Endothelial cell of umbilical vein (primary cell): ENCODE results near the gene SPTBN4. TPM values are rescaled to one million over a fixed set of nuclear protein-coding genes. Genes with fewer than 3 reads are reported as not detected.

Experiments used
- BruUV-seq: library from RNA; stranded (reverse); fragments of 400-500 nt; replicated peaks from 2 replicates; lab custom pipeline; 2021; lab: Mats Ljungman, UMichigan
- CTCF ChIA-PET: fragments of 300-600, 350-600 bp; sonication (Branson Sonifier 250); formaldehyde crosslinking; loops from one replicate; lab custom pipeline; 2021; ENCODE audit warnings: antibody characterized with exemption, inconsistent platforms; lab: Charles Lee
- POLR2A ChIA-PET: fragments of 300-600, 350-600 bp; sonication (Branson Sonifier 250); formaldehyde crosslinking; loops from one replicate; lab custom pipeline; 2021; ENCODE audit warnings: antibody characterized with exemption, inconsistent platforms; lab: Charles Lee
- DNase-seq: peaks from one replicate; pipeline ENCODE4 v3.0.0-alpha.2; 2011; ENCODE audit warnings: low read depth, low spot score
- FAIRE-seq: peaks from 2 replicates; lab custom pipeline; 2011; peaks lifted over from hg19 to GRCh38; lab: Jason Lieb, UNC
- H2AFZ ChIP-seq: 2 replicates; pipeline ENCODE4 v1.6.0; 2012; ENCODE audit warnings: low read depth, low read length, control low read depth, inconsistent platforms
- H3K27ac ChIP-seq: 2 replicates; pipeline ENCODE4 v1.5.1; 2011; ENCODE audit warnings: low read depth, mild to moderate bottlenecking, control low read depth, low read length, moderate library complexity; ENCODE audit not compliant: insufficient read depth
- H3K27me3 ChIP-seq, 2 experiments: 2 replicates each; pipeline versions ENCODE4 v1.6.0 to v1.6.1; 2011; ENCODE audit warnings: low read length in 2 of 2, mixed read lengths in 1 of 2; ENCODE audit not compliant: control insufficient read depth in 2 of 2, insufficient read depth in 2 of 2
- H3K36me3 ChIP-seq, 2 experiments: 2 replicates in 1 of 2; 3 replicates in 1 of 2; pipeline ENCODE4 v1.5.1; 2011; ENCODE audit warnings: low read length in 2 of 2, mild to moderate bottlenecking in 1 of 2, moderate library complexity in 1 of 2; ENCODE audit not compliant: control insufficient read depth in 2 of 2, insufficient read depth in 2 of 2; ENCODE audit errors: extremely low read depth in 1 of 2
- H3K4me1 ChIP-seq: 3 replicates; pipeline ENCODE4 v1.5.1; 2011; ENCODE audit warnings: mild to moderate bottlenecking, low read length; ENCODE audit not compliant: control insufficient read depth, insufficient read depth; ENCODE audit errors: extremely low read depth
- H3K4me2 ChIP-seq: 2 replicates; pipeline ENCODE4 v1.6.1; 2011; ENCODE audit warnings: low read length, control low read depth, mixed read lengths; ENCODE audit not compliant: insufficient read depth
- H3K4me3 ChIP-seq, 3 experiments: fragments of 200-600 bp in 1 of 3; sonication (generic), shearing (Covaris generic) in 1 of 3; replicated peaks in 1 of 3; 2 replicates each; pipeline ENCODE4 v1.5.1; 2011 to 2016; ENCODE audit warnings: control low read depth in 3 of 3, low read length in 3 of 3, mild to moderate bottlenecking in 2 of 3, inconsistent platforms in 1 of 3, low read depth in 1 of 3, moderate library complexity in 1 of 3; ENCODE audit not compliant: insufficient read depth in 1 of 3
- H3K79me2 ChIP-seq: 2 replicates; pipeline ENCODE4 v1.6.0; 2012; ENCODE audit warnings: low read length, inconsistent platforms; ENCODE audit not compliant: control insufficient read depth, insufficient read depth
- H3K9ac ChIP-seq: replicated peaks from 2 replicates; pipeline ENCODE3; 2011; ENCODE audit warnings: low read length, control low read depth; ENCODE audit not compliant: insufficient read depth; ENCODE audit errors: extremely low read depth
- H3K9me1 ChIP-seq: replicated peaks from 3 replicates; pipeline ENCODE4 v1.6.0; 2011; ENCODE audit warnings: mild to moderate bottlenecking, low read length; ENCODE audit not compliant: control insufficient read depth, insufficient read depth; ENCODE audit errors: extremely low read depth
- H3K9me3 ChIP-seq: replicated peaks from 2 replicates; pipeline ENCODE4 v1.5.1; 2012; ENCODE audit warnings: low read length, inconsistent platforms; ENCODE audit not compliant: control insufficient read depth, insufficient read depth
- H4K20me1 ChIP-seq: replicated peaks from 2 replicates; pipeline ENCODE3; 2011; ENCODE audit warnings: mild to moderate bottlenecking, low read length; ENCODE audit not compliant: control insufficient read depth, insufficient read depth; ENCODE audit errors: extremely low read depth
- EZH2 ChIP-seq: IDR thresholded peaks from 2 replicates; pipeline ENCODE4 v1.6.1; 2012; ENCODE audit warnings: borderline replicate concordance, low read depth, mild to moderate bottlenecking, moderate library complexity, low read length, inconsistent platforms; ENCODE audit not compliant: severe bottlenecking
- GATA2 ChIP-seq: IDR thresholded peaks from 2 replicates; pipeline ENCODE4 v1.7.0; 2011; ENCODE audit warnings: low read depth, mild to moderate bottlenecking, moderate library complexity, mixed read lengths, low read length; ENCODE audit not compliant: insufficient read length, insufficient read depth
- MYC ChIP-seq: IDR thresholded peaks from one replicate; pipeline ENCODE4 v1.6.1; 2011; ENCODE audit warnings: mild to moderate bottlenecking, low read depth, low read length
- POLR2A ChIP-seq: IDR thresholded peaks from 2 replicates; pipeline ENCODE4 v1.6.1; 2012; ENCODE audit warnings: low read depth, mild to moderate bottlenecking, control low read depth, low read length
- POLR2AphosphoS5 ChIP-seq: IDR thresholded peaks from 2 replicates; pipeline ENCODE4 v1.6.1; 2012; ENCODE audit warnings: low read depth, mild to moderate bottlenecking, control low read depth, low read length, moderate library complexity; ENCODE audit not compliant: insufficient read depth
- dilution Hi-C: fragments of 300-500 bp; cut with MboI; formaldehyde crosslinking; loops from one replicate; pipeline ENCODE4 v1.15.0; 2019; ENCODE audit warnings: low sequenced_read_pairs; ENCODE audit not compliant: extremely low pct_ligation_motif_present
- intact Hi-C: fragments of 100-400 bp; cut with micrococcal nuclease; formaldehyde crosslinking; loops from one replicate; pipeline ENCODE4 v1.10.0; 2022
- polyA plus RNA-seq, 4 experiments: library from polyadenylated mRNA; depleted of rRNA in 3 of 4; stranded (reverse) in 3 of 4; unstranded in 1 of 4; fragments of >200 nt; gene quantifications; 2 replicates each; pipeline versions ENCODE4 v1.2.1 to v1.2.3, GENCODE V29; 2011 to 2012; ENCODE audit warnings: missing spikeins in 1 of 4
- total RNA-seq: library from RNA; stranded (reverse); gene quantifications from 2 replicates; pipeline ENCODE4 v1.2.3, GENCODE V29; 2021
- TF ChIP-seq, protein P1 (sequence below), 2 donors: IDR thresholded peaks; 1 replicate in 1 of 2; 2 replicates in 1 of 2; pipeline ENCODE4 v1.5.1; 2011; ENCODE audit warnings: low read length in 2 of 2, mild to moderate bottlenecking in 2 of 2, moderate library complexity in 2 of 2, control low read depth in 1 of 2, inconsistent platforms in 1 of 2, low read depth in 1 of 2; ENCODE audit not compliant: insufficient read depth in 1 of 2; ENCODE audit errors: extremely low read depth in 1 of 2
- TF ChIP-seq, protein P2 (sequence below): IDR thresholded peaks from 2 replicates; pipeline ENCODE4 v1.6.1; 2011; ENCODE audit not compliant: insufficient read depth, insufficient read length

The SPTBN4 gene
- total and polyA plus RNA-seq, 2 donors (not counting 3 experiments of a cell fraction or from before 2014, with no cell fraction given) = 0.33 TPM; not detected in 1

DNA sequence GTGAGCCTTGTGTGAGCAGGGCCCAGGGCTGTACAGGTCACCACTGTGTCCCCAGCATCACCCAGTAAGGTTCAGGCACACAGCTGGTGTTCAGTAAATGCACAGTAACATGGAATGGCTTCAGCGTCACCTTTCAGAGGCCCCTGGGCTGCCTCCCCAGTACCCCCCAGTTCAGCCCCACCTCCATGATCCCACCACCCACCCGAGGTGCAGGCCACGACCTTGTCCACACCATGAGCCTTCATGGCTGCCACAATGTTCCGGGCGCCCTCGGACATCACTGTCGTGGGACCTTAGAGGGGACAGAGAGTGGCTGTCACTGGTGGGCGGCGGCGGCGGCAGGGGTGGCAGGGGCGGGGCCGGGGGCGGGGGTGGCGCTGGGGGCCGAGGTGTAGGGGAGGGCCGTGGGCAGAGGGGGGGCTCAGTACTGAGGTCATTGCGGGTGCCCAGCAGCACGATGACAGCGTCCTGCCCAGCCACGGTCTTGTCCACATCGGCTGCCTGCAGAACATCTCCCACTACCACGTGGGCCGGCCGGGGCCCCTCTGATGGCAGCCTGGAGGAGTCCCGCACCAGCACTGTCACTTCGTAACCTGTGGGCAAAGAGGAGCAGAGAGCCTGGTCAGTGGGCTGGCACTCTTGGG lies 8.7 kb upstream of the SPTBN4 start:
- Histone ChIP-seq H4K20me1 (no peaks in the 10 kb centered on the region), H3K36me3 (no peaks in the 10 kb centered on the region), H3K27me3 (no peaks in the 10 kb centered on the region), H3K9ac (no peak overlapping the region), H3K4me2 (no peak overlapping the region), H3K4me3 (no peak overlapping the region), H3K79me2 (no peaks in the 10 kb centered on the region), H3K9me1 (no peaks in the 10 kb centered on the region), H3K9me3 (no peaks in the 10 kb centered on the region), H3K27ac (no peak overlapping the region), H2AFZ (no peak overlapping the region), H3K4me1 (no peaks in the 10 kb centered on the region)
- TF ChIP-seq, protein P1, sequence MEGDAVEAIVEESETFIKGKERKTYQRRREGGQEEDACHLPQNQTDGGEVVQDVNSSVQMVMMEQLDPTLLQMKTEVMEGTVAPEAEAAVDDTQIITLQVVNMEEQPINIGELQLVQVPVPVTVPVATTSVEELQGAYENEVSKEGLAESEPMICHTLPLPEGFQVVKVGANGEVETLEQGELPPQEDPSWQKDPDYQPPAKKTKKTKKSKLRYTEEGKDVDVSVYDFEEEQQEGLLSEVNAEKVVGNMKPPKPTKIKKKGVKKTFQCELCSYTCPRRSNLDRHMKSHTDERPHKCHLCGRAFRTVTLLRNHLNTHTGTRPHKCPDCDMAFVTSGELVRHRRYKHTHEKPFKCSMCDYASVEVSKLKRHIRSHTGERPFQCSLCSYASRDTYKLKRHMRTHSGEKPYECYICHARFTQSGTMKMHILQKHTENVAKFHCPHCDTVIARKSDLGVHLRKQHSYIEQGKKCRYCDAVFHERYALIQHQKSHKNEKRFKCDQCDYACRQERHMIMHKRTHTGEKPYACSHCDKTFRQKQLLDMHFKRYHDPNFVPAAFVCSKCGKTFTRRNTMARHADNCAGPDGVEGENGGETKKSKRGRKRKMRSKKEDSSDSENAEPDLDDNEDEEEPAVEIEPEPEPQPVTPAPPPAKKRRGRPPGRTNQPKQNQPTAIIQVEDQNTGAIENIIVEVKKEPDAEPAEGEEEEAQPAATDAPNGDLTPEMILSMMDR (IDR thresholded peaks at IDR 0.05; ENCODE audit: extremely low read depth in 1 of 2, insufficient read depth in 1 of 2, low read depth in 1 of 2, low read length in 2 of 2) = no peak
- TF ChIP-seq EZH2 = no peak
- no peak for TF ChIP-seq POLR2A
- ChIA-PET POLR2A (no interaction called here), CTCF (no interaction called here)
- dilution Hi-C loops = no loop called here
- intact Hi-C loops = no loop called here
- FAIRE-seq = no peak
- DNase-seq = no peak
- BruUV-seq = no TSS peak

DNA sequence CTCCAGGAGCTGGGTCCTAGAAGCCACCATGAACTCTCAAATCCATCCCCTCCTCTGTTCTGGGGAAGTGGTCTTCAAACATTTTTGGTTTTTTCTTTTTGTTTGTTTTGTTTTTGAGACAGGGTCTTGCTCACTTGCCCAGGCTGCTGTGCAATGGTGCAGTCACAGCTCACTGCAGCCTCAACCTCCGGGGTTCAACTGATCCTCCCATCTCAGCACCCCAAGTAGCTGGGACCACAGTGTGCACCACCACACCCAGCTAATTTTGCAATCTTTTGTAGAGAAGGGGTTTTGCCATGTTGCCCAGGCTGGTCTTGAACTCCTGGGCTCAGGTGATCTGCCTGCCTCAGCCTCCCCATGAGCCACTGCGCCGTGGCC lies 8.2 kb upstream of the SPTBN4 start:
- BruUV-seq = no TSS peak
- CTCF ChIA-PET = no interaction called here

More for the DNA sequence above, 8.2 kb upstream of the SPTBN4 start:
- H3K9me3 ChIP-seq = no peaks in the 10 kb centered on the region
- DNase-seq = no peak
- H4K20me1 ChIP-seq = no peaks in the 10 kb centered on the region
- no peak overlapping the region for H3K4me3 ChIP-seq
- POLR2A ChIA-PET = no interaction called here
- intact Hi-C loops (no loop called here), dilution Hi-C loops (no loop called here)
- H3K27me3 ChIP-seq = no peaks in the 10 kb centered on the region
- FAIRE-seq = no peak
- no peak overlapping the region for H3K4me2 ChIP-seq
- TF ChIP-seq MYC (no peak), POLR2AphosphoS5 (no peak), EZH2 (no peak), GATA2 (no peak)
- TF ChIP-seq, protein P2, sequence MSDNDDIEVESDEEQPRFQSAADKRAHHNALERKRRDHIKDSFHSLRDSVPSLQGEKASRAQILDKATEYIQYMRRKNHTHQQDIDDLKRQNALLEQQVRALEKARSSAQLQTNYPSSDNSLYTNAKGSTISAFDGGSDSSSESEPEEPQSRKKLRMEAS = no peak
- H2AFZ ChIP-seq = no peak overlapping the region
- no peaks in the 10 kb centered on the region for H3K9me1 ChIP-seq
- no peaks in the 10 kb centered on the region for H3K79me2 ChIP-seq
- no peaks in the 10 kb centered on the region for H3K4me1 ChIP-seq
- no peak overlapping the region for H3K27ac ChIP-seq
- no peak overlapping the region for H3K9ac ChIP-seq
- H3K36me3 ChIP-seq = no peaks in the 10 kb centered on the region
